Activated naive CD4-positive, alpha-beta T cell treated with anti-CD3 and anti-CD28 coated beads, Interleukin-2, amount 50 U/mL, for 72 hours (primary cell): ENCODE measurements around the gene NAV2. TPM values are rescaled to one million over a fixed set of nuclear protein-coding genes. Genes with fewer than 3 reads are reported as not detected.

Experiments
- ATAC-seq, 2 donors: fragments of 150-1000 bp; cut with Tn5 transposase; 2 replicates each; pipeline ENCODE4 v1.10.0; 2021; ENCODE audit warnings: mild to moderate bottlenecking in 2 of 2, moderate library complexity in 2 of 2
- DNase-seq, 2 donors: peaks; one replicate each; pipeline ENCODE4 v3.0.0; 2021 to 2022; ENCODE audit warnings: low spot score in 2 of 2
- H3K27ac Mint-ChIP-seq, 2 donors: one replicate each; pipeline ENCODE4 v1.8.0; 2022; ENCODE audit warnings: mild to moderate bottlenecking in 2 of 2, mixed read lengths in 2 of 2
- H3K36me3 Mint-ChIP-seq, 2 donors: one replicate each; pipeline ENCODE4 v1.8.0; 2022; ENCODE audit warnings: mixed read lengths in 2 of 2
- H3K9me3 Mint-ChIP-seq, 2 donors: one replicate each; pipeline ENCODE4 v1.8.0; 2022; ENCODE audit warnings: mixed read lengths in 2 of 2
- total RNA-seq, 2 donors: library from RNA; stranded (reverse); gene quantifications; one replicate each; pipeline ENCODE4 v1.2.3, GENCODE V29; 2022

NAV2 gene
- total RNA-seq, 2 donors from 2014 or later: 0.27 to 0.88 TPM

DNA sequence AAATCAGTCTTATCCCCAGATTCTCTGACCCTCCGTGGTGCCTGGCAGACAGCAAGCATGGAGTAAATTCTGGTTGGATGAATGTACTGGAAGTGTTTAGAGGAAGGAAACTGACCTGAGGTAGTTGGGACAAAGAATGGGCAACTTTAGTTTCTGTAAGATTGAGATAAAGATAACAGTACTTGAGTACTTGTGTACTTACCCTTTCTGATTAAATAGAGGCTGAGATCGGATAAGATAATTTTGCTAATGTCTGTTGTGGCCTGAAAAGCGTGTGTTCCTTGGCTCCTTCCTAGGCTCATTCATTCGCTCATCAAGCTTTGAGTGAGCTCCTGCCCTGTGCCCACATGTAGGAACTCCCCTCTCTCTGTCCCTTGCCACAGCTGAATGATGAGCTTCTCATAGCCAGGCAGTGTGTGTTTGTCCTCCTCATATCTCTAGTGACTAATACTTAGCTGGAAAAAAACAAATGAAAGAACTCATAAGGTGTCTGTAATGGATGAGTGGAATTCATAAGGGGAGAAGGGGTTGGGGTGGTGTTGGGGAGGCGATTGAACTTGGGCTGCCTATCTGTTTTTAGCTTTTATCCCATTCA, 329.5 kb downstream of the NAV2 start:
- DNase-seq (no peak), ATAC-seq (peak in 1 of 2 donors; percentile 46)
- no peaks in the 10 kb centered on the region for H3K9me3 Mint-ChIP-seq
- H3K27ac Mint-ChIP-seq: no peak overlapping the region
- no peaks in the 10 kb centered on the region for H3K36me3 Mint-ChIP-seq

GRCh38 chr11:20042811-20043341, 330.2 kb downstream of the NAV2 start:
- DNase-seq (no peak), ATAC-seq (no peak)
- Mint-ChIP-seq H3K27ac (no peak overlapping the region), H3K9me3 (no peaks in the 10 kb centered on the region), H3K36me3 (no peaks in the 10 kb centered on the region)

DNA sequence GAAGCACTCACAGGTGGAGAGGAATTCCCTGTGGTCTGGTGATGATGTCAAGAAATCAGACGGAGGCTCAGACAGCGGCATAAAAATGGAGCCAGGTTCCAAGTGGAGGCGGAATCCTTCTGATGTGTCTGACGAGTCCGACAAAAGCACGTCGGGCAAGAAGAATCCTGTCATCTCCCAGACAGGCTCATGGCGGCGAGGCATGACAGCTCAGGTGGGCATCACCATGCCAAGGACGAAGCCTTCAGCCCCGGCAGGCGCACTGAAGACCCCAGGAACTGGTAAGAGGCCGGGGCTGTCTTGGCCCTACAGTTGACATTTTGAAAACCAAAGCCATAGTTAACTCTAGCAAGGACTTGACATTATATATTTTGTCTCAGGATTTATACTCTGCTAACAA, 331.4 kb downstream of the NAV2 start:
- H3K27ac Mint-ChIP-seq: no peak overlapping the region
- H3K9me3 Mint-ChIP-seq: no peaks in the 10 kb centered on the region
- H3K36me3 Mint-ChIP-seq: no peaks in the 10 kb centered on the region
- ATAC-seq (no peak), DNase-seq (no peak)

DNA sequence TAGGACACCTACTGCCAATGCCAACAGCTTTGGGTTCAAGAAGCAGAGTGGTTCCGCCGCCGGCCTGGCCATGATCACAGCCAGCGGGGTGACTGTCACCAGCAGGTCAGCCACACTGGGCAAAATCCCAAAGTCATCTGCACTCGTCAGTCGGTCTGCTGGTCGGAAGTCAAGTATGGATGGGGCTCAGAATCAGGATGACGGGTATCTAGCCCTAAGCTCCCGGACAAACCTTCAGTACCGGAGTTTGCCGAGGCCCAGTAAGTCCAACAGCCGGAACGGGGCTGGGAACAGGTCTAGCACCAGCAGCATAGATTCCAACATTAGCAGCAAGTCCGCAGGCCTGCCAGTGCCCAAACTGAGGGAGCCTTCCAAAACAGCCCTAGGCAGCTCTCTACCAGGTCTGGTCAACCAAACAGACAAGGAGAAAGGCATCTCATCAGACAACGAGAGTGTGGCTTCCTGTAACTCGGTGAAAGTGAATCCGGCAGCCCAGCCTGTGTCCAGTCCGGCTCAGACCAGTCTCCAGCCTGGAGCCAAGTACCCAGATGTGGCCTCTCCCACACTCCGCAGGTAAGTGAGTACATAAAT, 332.6 kb downstream of the NAV2 start:
- no peaks in the 10 kb centered on the region for H3K9me3 Mint-ChIP-seq
- no peaks in the 10 kb centered on the region for H3K36me3 Mint-ChIP-seq
- DNase-seq: no peak
- H3K27ac Mint-ChIP-seq: no peak overlapping the region
- no peak for ATAC-seq

- H3K36me3 Mint-ChIP-seq: no peaks in the 10 kb centered on the region
- DNase-seq: no peak
- H3K9me3 Mint-ChIP-seq: no peaks in the 10 kb centered on the region
- ATAC-seq: no peak
- no peak overlapping the region for H3K27ac Mint-ChIP-seq
Measured at GRCh38 chr11:20046416-20046815, 333.8 kb downstream of the NAV2 start.

GRCh38 chr11:20047006-20047768, 334.6 kb downstream of the NAV2 start:
- no peak for ATAC-seq
- DNase-seq: no peak
- H3K27ac Mint-ChIP-seq: no peak overlapping the region
- H3K9me3 Mint-ChIP-seq: no peaks in the 10 kb centered on the region
- H3K36me3 Mint-ChIP-seq: no peaks in the 10 kb centered on the region

GRCh38 chr11:20047769-20048154, 335.1 kb downstream of the NAV2 start:
- H3K27ac Mint-ChIP-seq: no peak overlapping the region
- ATAC-seq: no peak
- H3K36me3 Mint-ChIP-seq: no peaks in the 10 kb centered on the region
- no peaks in the 10 kb centered on the region for H3K9me3 Mint-ChIP-seq
- no peak for DNase-seq

DNA sequence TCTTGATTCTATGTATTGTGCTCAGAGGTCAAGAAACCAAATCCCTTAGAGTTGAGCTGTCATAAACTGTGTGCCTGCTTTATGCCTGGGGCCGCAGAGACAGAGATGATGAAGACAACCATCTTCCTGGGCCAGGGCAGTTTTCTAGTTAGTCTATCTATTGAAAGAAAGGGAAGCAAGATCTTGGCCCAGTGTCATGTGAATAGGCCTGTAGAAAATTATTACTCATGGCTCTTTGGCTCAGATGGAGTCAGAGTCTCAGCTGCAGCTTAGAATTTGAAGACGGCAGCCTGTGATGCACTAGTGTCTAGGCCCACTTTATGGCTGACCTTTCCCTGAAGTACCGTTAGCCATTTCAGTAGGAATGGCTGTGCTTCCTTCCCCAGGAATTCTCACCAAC, 335.6 kb downstream of the NAV2 start:
- Mint-ChIP-seq H3K9me3 (no peaks in the 10 kb centered on the region), H3K27ac (no peak overlapping the region), H3K36me3 (no peaks in the 10 kb centered on the region)
- DNase-seq (no peak), ATAC-seq (no peak)

- no peak for DNase-seq
- H3K9me3 Mint-ChIP-seq: no peaks in the 10 kb centered on the region
- H3K36me3 Mint-ChIP-seq: no peaks in the 10 kb centered on the region
- no peak for ATAC-seq
- H3K27ac Mint-ChIP-seq: no peak overlapping the region
Measured at GRCh38 chr11:20048707-20049106, 336.1 kb downstream of the NAV2 start.

- Mint-ChIP-seq H3K36me3 (no peaks in the 10 kb centered on the region), H3K9me3 (no peaks in the 10 kb centered on the region)
Measured at GRCh38 chr11:20049231-20049630, 336.6 kb downstream of the NAV2 start.

DNA sequence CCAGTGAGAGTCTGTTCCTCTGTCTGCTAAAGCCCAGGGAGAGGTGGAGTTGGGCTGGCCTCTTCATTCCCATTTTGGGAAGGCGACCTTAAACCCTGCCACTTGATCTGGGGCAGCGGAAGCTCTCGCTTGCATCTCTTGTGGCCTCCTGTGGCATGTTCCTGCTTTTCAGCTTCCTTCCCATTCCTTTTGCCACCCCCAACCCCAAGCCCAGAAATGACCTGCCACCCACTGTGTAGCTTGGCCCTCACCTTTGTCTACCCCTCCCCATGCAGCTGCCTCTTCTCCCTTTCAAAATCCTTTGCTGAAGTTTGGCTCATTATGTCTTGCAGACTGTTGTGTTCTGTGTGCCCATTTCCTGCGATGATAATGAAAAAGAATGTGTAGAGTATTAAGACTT, 337.4 kb downstream of the NAV2 start:
- no peaks in the 10 kb centered on the region for H3K9me3 Mint-ChIP-seq
- ATAC-seq (no peak), DNase-seq (no peak)
- no peaks in the 10 kb centered on the region for H3K36me3 Mint-ChIP-seq
- H3K27ac Mint-ChIP-seq: no peak overlapping the region

More at GRCh38 chr11:20049231-20049630, 336.6 kb downstream of the NAV2 start:
- DNase-seq: no peak
- no peak overlapping the region for H3K27ac Mint-ChIP-seq
- no peak for ATAC-seq

GRCh38 chr11:20050551-20051333, 338.1 kb downstream of the NAV2 start:
- no peak overlapping the region for H3K27ac Mint-ChIP-seq
- no peaks in the 10 kb centered on the region for H3K9me3 Mint-ChIP-seq
- H3K36me3 Mint-ChIP-seq: no peaks in the 10 kb centered on the region
- no peak for DNase-seq
- ATAC-seq: no peak

GRCh38 chr11:20051469-20052399, 339.1 kb downstream of the NAV2 start:
- ATAC-seq: no peak
- H3K9me3 Mint-ChIP-seq: no peaks in the 10 kb centered on the region
- H3K27ac Mint-ChIP-seq: no peak overlapping the region
- DNase-seq: no peak
- no peaks in the 10 kb centered on the region for H3K36me3 Mint-ChIP-seq

DNA sequence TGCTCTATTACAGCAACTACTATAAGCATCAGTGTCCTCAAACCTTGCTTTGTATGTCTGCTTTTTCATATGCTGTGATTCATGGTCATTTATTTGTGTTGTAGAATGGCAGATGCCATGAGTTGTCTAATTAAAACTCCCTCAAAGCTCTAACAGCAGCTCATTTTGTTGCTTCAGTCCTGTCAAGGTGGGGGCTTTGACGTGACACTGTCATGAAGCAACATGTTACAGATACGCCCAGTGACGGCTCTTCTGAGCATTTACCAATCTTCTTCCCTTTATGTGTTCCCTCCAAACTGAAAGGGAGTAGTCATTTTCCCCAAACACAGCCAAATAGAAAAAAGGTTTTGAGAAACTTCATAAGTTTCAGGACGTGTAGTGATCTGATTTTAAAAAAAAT, 340.9 kb downstream of the NAV2 start:
- ATAC-seq: no peak
- Mint-ChIP-seq H3K36me3 (no peaks in the 10 kb centered on the region), H3K27ac (no peak overlapping the region), H3K9me3 (no peaks in the 10 kb centered on the region)
- no peak for DNase-seq

GRCh38 chr11:20054584-20054983, 341.9 kb downstream of the NAV2 start:
- Mint-ChIP-seq H3K36me3 (no peaks in the 10 kb centered on the region), H3K27ac (no peak overlapping the region), H3K9me3 (no peaks in the 10 kb centered on the region)
- DNase-seq (no peak), ATAC-seq (no peak)

DNA sequence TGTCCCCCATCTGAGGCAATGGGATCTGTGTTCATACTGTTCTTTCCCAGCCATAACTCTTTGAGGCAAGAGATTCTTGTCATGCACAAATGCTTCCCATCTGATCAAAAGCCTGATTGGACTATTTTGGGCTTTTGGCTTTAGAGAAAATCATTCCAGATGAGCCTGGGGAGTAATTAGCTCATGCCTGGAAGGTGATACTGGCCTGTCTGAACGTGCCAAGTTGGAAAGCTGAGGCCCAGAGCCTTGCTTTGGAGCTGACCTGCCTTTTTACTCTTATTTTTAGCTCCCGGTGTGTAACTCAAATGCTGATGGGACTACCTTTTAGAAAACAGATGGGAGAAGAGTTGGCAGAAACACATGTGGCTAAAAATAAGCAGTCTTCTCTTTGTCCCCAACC, 342.7 kb downstream of the NAV2 start:
- H3K27ac Mint-ChIP-seq: no peak overlapping the region
- ATAC-seq: no peak

More for the DNA sequence above, 342.7 kb downstream of the NAV2 start:
- no peaks in the 10 kb centered on the region for H3K9me3 Mint-ChIP-seq
- no peaks in the 10 kb centered on the region for H3K36me3 Mint-ChIP-seq
- no peak for DNase-seq
